SH-SY5Y (cell line): ENCODE data around the gene MED13L.

Experiments used
- GATA2 ChIP-seq: IDR thresholded peaks from 2 replicates; pipeline ENCODE4 v1.6.1; 2011; ENCODE audit warnings: mild to moderate bottlenecking, low read depth, low read length
- GATA3 ChIP-seq: IDR thresholded peaks from 2 replicates; pipeline ENCODE4 v1.6.1; 2011; ENCODE audit warnings: low read depth, mild to moderate bottlenecking, low read length, moderate library complexity

GRCh38 chr12:115990241-115990640 lies 287.3 kb downstream of the MED13L start:
- TF ChIP-seq GATA2 (no peak), GATA3 (no peak)
